ENCODE measurements around the gene MRTFA.

MRTFA gene

DNA sequence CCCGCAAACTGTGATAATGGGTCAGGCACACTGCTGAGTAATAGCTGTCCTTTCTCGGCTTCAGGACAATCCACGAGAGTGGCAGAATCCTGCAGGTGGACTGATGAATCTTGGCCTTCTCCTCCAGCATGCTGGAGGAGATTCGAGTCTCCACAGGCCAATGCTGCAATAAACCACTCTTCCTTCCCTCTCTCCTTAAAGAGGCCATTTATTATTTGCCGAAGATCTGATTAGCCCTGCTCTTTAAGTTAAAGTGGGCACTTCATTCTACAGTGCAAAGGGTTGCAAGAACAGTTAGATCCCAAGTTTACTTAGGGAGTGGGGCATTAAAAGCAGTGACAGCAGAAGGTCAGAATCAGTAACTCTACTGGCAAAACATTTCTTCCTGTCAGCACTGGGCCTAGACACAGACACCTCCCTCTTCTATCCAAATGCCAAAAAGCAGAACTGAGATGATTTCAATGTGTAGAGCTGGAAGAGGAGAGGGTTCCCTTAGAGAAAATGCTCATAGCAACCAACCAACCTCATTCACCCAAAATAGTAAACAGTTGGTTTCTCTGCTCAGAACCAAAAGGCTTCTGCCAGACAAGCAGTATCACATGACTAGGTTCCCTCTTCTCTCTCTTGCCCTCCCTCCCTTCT is 144.4 kb downstream of the MRTFA start:
- DNase-seq (ENCODE audit: low read depth in 2 of 2) = no peak

DNA sequence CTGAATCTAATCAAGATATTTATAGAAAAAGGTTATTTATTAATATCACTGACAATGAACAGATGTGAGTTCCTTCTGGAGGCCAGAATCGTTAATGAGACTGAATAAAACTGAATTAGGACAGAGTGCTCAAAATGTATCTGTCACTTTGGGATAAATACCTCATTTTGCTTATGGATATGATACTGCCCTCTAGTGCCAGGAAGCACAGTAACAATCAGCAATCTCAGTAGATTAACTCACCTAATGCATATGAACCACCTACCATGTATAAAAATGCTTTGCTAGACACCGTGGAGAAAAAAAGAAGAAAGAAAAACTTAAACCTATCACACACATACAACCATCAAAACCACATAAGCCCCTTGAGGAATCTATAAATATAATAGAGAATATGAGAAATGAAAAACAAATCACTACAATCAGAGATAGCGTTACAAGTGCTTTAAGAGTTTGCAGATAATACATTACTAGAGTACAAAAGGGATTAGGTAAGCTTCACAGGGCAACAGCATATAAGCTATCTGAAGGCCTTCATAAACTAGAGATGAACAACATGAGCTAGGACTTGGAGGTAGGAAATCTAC is 148.8 kb downstream of the MRTFA start:
- no peak for DNase-seq (ENCODE audit: low read depth in 2 of 2)

DNA sequence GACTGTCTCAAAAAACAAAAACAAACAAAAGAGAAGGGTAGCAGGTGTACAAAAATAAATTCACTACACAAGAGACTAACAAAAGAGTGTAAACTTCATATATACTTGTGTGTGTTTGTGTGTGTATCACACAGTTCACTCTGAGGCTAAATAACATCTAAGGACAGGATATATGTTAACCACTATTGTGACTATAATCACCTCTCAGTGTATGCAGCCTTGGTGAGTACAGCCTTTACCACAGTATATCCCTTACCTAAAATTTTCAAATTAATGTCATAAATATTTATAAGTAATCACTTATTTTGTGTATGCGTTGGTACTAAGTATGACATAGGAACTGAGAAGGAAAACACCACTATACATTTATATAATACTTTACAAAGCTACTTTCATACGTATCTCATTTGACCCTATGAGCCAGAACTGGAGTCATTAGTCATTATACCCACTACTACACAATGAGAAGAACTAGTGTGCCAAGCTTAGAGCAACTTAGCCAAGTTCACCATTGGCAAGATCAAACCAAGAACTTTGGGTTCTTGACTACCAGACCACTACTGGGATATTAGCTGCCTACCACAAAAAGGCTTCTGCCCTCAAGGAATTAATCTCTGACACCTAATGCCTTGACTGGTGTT is 149.4 kb downstream of the MRTFA start:
- DNase-seq (ENCODE audit: low read depth in 2 of 2) = no peak

DNA sequence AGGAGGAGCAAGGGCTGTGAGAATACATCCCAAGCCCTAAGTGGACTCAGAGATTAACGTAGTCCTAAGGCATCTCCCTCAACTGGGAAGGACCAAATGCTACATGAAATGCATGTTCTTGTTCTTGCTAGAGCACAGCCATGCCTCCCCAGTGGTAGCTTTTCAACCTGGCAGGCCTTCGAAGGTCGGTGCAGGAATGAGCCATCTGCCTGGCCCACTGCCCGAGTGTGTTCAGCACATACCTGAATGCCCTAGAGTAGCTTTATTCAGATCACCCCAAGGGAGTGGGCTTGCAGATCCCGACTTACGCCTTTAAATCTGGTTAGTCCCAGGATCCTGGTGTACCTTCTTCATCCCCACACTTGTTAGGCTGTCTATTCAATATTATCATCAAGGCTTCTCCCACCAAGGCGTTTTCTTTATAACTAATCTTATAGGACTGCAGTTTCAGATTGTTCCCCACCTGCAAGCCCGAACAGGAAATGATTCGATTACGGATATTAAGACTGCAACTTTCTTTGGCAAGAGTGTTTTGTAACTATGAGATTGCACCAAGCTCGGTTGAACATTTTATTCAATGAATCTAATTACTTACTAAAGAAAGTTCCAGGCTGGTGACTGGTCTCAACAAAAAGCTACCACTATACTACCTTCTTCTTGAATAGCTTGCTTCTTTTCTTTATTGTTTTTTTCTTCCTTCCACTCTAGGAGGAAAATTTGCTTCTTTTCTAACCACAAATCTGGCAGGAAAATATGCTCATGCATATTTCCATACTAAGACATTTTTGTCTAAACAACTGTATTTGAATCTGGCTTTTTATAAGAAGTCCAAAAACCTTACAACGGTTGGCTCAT is 150.5 kb downstream of the MRTFA start:
- no peak for DNase-seq (ENCODE audit: low read depth in 2 of 2)

DNA sequence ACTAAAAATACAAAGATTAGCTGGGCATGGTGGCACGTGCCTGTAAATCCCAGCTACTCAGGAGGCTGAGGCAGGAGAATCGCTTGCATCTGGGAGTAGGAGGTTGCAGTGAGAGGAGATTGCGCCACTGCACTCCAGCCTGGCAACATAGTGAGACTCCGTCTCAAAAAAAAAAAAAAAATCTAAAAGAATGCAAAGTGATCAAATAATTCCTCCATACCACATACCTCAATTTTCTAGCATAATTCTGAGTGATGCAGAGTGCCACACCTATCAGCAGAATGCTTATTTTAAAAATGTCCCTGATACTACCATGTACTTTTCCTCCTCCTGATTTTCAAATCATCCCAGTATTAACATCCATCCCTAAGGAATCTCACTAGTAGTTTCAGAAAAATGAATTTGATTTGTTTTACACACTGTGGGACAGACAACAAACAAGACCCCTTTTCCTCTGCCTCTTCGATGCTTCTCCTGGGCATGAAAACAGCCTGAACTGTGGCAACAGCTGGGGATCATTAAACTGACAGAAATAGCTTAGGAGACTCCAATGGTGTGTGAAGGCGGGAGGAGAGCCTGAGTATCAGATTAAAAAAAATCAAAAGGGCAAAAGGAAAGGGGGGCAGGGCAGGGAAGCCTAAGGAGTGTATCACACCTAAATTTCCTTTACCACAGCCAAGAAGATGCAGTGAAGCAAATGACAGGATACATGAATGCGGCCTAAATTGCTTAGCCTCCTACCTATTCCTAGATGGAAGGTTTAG is 151.4 kb downstream of the MRTFA start:
- DNase-seq (ENCODE audit: low read depth in 2 of 2) = no peak

DNA sequence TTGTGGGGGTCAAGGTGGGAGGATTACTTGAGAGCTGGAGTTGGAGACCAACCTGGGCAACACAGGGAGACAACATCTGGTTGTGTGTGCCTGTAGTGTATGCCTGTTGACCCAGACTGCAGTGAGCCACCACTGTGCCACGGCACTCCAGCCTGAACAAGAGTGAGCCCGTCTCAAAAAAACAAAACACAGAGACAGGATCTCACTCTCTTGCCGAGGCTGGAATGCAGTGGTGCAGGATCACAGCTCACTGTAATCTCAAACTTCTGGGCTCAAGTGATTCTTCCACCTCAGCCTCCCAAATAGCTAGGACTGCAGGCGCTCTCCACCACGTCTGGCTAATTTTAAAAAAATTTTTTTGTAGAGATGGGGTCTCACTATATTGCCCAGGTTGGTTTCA is 153.6 kb downstream of the MRTFA start:
- DNase-seq (ENCODE audit: low read depth in 2 of 2) = no peak

DNA sequence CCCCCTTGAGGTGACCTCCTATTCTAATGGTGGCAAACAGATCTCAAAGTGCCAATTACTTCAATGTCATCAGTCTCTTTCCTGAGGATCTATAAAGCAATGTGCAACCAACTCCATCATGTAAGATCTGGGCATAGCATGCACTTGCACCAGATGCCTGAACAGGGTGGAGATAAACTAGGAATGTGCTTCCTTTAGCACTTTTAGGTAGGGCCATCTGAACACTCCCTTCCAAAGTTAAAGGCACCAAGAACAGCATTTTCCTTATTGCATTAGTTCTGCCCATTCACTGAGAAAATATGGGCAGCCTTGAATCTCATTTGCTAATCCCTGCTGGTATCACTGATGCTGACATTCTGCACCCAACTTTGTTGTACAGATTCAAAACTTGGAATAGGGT is 154.1 kb downstream of the MRTFA start:
- no peak for DNase-seq (ENCODE audit: low read depth in 2 of 2)

DNA sequence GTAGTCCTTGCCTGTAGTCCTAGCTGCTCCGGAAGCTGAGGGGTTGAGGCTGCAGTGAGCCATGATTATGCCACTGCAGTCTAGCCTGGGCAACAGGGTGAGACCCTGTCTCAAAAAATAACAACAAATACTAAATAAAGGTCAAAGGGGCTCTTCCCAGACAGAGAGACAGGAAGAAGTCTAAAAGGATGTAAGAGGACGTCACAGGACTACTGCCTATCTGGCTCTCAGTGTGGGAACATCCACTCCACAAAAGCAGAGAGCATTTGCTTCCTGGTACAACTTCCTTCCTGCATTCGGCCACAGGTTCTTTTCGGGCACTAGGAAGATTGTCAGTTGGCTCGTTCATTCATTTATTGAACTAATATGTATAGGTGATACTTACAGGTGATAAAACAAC is 155.5 kb downstream of the MRTFA start:
- no peak for DNase-seq (ENCODE audit: low read depth in 2 of 2)

DNA sequence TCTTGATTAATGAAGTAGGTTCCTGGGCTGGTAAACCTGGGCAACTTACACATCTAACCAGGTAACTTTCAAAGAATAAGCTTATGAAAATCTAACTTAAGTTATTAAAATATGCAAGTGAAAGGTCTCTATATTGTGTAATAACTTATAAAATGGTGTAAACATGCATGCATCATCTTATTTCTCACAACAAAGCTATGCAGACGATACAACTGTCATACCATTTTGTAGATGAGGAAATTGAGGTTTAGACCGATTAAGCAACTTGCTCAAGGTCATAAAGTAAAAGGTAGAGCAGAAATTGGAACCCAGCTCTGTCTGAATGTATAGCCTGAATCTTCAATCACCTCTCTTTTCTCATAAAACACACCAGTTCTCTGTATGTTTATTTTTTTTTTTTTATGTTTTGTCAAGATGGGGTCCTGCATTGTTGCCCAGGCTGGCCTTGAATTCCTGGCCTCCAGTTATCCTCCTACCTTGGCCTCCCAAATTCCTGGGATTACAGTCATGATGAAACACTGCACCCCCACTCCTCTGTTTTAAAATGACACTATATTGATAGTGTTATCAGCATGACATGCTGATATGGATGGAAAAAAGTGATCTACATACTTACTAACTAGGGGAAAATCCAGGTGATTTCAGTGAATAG is 156.5 kb downstream of the MRTFA start:
- no peak for DNase-seq (ENCODE audit: low read depth in 2 of 2)

DNA sequence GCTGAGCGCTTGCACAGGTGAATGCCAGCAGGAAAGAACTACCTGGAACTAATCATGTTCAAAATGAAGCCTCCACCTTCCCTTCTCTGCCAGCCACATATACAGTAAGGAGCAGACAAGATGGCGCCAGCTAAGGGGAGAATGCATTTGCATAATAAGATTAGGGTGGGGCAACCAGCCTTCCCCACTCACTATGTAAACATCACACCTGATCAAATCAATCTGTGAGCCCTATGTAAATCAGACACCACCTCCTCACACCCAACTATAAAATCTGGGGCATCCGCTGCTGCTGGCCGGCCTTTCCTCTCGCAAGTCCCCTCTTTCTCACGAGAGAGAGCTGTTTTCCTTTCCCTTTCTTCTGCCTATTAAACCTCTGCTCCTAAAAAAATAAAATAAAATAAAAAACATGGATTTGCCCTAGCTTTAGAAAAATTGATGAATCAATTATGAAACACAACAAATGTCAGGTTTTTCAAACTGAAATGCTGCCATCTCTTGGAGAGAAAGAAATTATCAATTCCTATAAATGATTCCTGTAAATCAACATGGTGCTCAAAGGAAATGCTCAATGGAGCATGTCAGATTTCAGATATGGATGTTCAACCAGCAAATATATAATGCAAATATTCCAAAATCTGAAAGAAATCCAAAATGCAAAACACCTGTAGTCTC is 157.3 kb downstream of the MRTFA start:
- no peak for DNase-seq (ENCODE audit: low read depth in 2 of 2)

DNA sequence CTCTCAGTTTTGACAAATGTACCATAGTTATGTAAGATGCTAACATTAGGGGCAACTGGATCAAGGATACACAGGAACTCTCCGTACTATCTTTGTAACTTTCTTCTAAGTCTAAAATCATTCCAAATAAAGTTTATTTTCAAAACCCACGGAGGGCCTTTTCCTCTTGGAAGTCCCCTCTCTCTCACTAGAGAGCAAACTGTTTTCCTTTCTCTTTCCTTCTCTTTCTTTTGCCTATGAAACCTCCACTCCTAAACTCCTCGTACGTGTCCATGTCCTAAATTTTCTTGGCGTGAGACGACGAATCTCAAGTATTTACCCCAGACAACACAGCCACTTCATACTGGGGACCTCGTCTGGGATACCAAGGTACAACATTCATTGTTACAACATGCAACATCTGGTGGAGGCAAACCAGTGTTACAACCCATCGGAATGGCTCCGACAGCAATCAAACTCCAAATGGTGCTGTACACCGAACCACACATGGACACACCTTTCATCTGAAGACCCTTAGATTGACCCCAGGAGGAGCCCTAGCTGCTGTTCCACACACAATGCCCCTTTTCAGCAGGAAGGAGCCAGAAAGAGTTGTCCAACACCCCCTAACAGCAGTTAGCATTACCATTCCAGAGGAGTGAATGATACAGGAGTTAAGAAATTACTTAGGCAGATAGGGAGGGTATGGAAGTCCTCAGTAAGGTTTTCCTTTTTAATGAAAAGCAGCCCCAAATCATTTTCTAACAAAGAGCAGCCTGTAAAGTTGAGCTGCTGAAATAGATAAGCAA is 158.0 kb downstream of the MRTFA start:
- no peak for DNase-seq (ENCODE audit: low read depth in 2 of 2)

DNA sequence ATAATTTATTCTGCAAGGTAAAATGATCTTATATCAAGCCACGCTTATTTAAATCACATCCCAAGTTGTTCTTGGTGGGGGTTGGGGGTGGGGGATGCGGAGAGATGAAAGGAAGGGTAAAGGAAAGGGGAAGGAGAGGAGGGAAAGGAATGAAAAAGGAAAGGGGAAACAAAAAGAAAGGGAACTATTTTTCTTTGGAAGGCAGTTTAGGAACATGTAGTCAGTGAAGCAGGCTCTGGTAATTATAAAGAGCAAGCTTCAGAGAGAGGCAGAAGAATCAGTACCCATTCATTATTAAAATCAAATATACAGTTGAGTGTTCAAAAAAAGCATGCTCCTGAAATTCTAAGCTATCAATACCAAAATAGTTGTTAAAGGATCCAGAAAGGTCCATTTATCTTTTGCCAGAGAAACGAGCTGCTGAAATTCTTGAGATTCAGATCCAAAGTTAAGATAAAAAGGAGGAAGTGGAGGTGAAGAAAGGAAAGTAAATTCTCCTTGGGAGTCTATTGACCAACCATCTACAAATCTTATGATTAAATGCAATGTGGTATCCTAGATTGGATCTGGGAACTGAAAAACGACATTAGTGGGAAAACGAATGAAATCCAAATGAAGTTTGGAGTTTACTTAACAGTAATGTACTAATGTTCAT is 158.7 kb downstream of the MRTFA start:
- no peak for DNase-seq (ENCODE audit: low read depth in 2 of 2)

DNA sequence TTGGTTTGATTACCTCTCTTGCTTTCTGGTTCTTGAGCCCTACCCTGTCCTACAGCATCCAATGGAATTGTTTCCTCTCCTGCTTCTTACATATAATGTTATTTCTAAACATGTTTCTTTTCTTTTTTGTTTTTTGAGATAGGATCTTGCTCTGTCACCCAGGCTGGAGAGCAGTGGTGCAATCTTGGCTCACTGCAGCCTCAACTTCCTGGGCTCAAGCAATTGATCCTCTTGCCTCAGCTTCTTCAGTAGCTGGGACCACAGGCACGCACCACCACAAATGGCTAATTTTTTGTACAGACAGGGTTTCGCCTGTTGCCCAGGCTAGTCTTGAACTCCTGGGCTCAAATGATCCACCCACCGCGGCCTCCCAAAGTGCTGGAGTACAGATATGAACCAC is 160.2 kb downstream of the MRTFA start:
- DNase-seq (ENCODE audit: low read depth in 2 of 2) = no peak

DNA sequence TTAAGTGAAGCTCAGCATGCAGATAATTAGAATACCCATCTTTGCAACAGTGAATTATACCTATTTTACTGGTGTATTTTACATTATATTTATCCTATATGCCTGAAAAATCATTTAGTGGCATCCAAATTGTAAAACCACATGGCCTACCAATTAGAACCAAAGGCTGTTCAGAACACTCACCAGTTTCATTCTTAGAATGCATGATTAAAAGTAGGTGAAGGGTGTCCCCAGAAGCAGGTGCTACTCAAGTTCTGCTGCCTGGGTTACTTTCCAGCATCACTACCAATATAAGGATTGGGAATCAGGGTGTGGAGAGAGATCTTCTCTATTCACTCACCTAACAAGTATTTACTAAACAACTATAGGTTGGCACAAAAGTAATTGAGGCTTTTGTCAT is 162.8 kb downstream of the MRTFA start:
- no peak for DNase-seq (ENCODE audit: low read depth in 2 of 2)

DNA sequence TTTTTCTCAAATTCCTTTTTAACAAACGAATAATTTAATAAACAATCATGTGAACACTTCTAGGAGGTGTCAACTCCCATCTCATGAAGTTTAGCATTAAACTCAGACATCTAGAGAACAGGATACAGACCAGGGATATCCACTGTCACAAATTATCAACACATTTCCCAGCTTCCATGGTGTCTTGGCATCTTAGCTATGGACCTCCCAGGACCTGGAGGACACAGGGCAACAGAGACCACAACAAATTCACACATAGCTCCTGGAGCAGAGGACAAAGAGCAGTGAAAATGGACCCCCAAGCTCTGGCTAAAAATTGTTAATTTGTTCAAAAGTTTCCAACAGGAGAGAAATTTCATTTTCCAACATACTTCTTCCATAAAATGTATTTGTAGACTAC is 163.9 kb downstream of the MRTFA start:
- DNase-seq (ENCODE audit: low read depth in 2 of 2) = no peak

DNA sequence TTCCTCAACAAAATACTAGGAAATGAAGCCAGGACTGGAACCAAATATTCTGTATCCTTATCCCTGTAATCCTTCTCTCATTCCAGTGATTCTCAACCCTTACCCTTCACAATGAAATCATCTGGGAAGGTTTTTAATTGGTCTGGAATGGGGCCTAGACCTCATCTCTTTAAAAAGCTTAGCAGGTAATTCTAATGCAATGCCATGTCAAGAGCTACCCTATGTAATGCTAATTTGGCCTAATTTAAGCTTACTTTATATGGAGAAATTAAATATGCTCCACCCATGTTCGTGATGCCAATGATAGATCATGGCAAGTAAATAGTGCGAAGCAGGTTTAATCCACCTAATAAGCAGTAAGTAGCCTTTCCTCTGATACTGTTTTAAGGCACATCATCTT is 164.5 kb downstream of the MRTFA start:
- no peak for DNase-seq (ENCODE audit: low read depth in 2 of 2)

DNA sequence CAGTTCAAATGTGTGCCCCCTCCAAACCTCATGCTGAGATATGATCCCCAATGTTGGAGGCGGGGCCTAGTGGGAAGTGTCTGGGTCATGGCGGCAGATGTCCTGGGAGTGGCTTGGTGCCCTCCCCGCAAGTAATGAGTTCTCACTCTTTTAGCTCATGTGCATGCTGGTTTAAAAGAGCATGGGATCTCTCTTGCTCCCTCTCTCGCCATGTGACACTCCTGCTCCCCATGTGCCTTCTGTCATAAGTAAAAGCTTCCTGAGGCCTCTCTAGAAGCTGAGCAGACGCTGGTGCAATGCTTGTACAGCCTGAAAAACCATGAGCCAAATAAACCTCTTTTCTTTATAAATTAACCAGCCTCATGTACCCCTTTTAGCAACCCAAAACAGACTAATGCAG is 167.3 kb downstream of the MRTFA start:
- DNase-seq (ENCODE audit: low read depth in 2 of 2) = no peak

DNA sequence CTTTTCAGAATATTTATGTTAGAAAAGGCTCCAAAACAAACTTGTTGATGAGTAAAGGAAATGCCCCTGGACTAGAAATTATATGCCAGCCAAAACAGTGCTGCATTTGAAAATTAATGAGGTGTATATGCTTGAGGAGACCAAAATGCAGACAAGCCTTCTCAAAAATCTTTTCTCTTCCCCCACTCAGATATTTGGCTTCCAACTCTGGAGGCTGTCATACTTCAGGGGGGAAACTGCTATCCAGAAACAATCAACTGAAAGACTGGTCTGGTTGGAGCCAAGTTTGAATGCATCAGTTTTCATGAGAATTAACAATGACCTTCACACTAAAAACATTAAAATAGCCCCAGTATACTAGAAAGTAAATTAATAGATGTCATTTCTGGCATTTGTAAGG is 167.9 kb downstream of the MRTFA start:
- no peak for DNase-seq (ENCODE audit: low read depth in 2 of 2)

DNA sequence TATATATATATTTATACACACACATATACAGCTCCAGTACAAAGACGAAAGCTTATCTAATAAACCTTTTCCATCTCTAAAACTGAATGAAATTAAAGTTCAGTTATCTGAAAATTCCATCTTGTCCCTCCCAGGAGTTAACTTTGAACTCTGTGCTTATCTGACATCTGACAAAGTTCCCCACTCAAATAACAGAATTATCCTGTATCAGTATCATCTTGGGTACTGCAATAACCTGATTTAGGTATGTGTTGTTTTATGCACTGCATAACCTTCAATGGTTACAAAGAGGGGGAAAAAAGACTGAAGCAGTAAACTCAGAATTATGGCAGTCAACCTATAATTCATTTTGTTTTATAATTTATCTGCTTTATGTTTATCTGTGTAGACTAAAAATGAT is 169.5 kb downstream of the MRTFA start:
- DNase-seq (ENCODE audit: low read depth in 2 of 2) = no peak

DNA sequence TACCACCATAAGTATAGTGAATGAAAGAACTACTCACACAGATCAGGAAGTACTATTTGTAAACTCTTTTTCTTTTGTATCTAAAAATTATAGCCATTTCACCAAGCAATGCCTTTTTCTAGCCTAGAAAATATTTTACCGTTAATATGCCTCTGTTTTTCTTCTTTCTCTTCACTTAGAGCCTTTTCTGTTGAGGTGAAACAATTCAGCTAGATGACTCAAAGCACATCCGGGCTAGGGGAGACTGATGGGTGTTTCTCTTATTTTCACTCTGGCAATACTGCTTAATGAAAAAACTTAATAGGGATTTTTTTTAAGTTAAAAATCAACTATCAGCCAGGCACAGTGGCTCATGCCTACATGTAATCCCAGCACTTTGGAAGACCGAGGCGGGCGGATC is 172.8 kb downstream of the MRTFA start:
- DNase-seq (ENCODE audit: low read depth in 2 of 2) = no peak

Data from stimulated activated CD8-positive, alpha-beta memory T cell treated with anti-CD3 and anti-CD28 coated beads, Interleukin-15, amount 100 ng/mL, for 4 hours (primary cell).